GM10847 (cell line): ENCODE measurements around the gene SYCP1.

Source experiments
- POLR2A ChIP-seq: IDR thresholded peaks from 2 replicates; pipeline ENCODE4 v1.6.1; 2011; ENCODE audit not compliant: insufficient read length; ENCODE audit errors: extremely low read depth

SYCP1 gene

GRCh38 chr1:114854693-114855320 is at the start of gene SYCP1:
Gene SYCP1, plus strand, starts transcription at chr1:114854863. Its CDS starts 602 bp downstream, at chr1:114855465.
- TF ChIP-seq POLR2A: no peak

GRCh38 chr1:114819869-114820268 is 34.8 kb upstream of the SYCP1 start:
- no peak for TF ChIP-seq POLR2A

- TF ChIP-seq POLR2A: no peak
These were observed 34.3 kb upstream of the SYCP1 start for GRCh38 chr1:114820392-114820791.

- TF ChIP-seq POLR2A: no peak
These were observed 32.7 kb upstream of the SYCP1 start for GRCh38 chr1:114821978-114822377.

GRCh38 chr1:114828251-114828650 is 26.4 kb upstream of the SYCP1 start:
- no peak for TF ChIP-seq POLR2A

GRCh38 chr1:114831276-114831994 is 23.2 kb upstream of the SYCP1 start:
- TF ChIP-seq POLR2A: no peak

- no peak for TF ChIP-seq POLR2A
These were observed 22.6 kb upstream of the SYCP1 start for GRCh38 chr1:114832057-114832456.

GRCh38 chr1:114833421-114833820 is 21.2 kb upstream of the SYCP1 start:
- no peak for TF ChIP-seq POLR2A

GRCh38 chr1:114844270-114844669 is 10.4 kb upstream of the SYCP1 start:
- no peak for TF ChIP-seq POLR2A

- no peak for TF ChIP-seq POLR2A
These were observed 1.1 kb upstream of the SYCP1 start for GRCh38 chr1:114853584-114853983.

GRCh38 chr1:114861384-114861783 is 6.7 kb downstream of the SYCP1 start:
- no peak for TF ChIP-seq POLR2A

GRCh38 chr1:114892194-114892918 is 37.7 kb downstream of the SYCP1 start:
- TF ChIP-seq POLR2A: no peak

GRCh38 chr1:114896795-114897194 is 42.1 kb downstream of the SYCP1 start:
- TF ChIP-seq POLR2A: no peak

- no peak for TF ChIP-seq POLR2A
These were observed 47.2 kb downstream of the SYCP1 start for GRCh38 chr1:114901814-114902213.

- no peak for TF ChIP-seq POLR2A
These were observed 47.7 kb downstream of the SYCP1 start for GRCh38 chr1:114902343-114902742.

- no peak for TF ChIP-seq POLR2A
These were observed 48.8 kb downstream of the SYCP1 start for GRCh38 chr1:114903480-114903879.
